Ramos (cell line): ENCODE data around the gene ALG1L2.
"Not testable (repeated sequence)": the region's sequence is repeated elsewhere in the genome, so short reads cannot be mapped to it uniquely, and the experiment has no call there.

Source experiments
- in situ Hi-C: fragments of 300-500 bp; cut with MboI; formaldehyde crosslinking; loops from one replicate; pipeline ENCODE4 v1.14.3; 2022; ENCODE audit warnings: low sequenced_read_pairs; ENCODE audit not compliant: unreplicated experiment

Gene ALG1L2

DNA sequence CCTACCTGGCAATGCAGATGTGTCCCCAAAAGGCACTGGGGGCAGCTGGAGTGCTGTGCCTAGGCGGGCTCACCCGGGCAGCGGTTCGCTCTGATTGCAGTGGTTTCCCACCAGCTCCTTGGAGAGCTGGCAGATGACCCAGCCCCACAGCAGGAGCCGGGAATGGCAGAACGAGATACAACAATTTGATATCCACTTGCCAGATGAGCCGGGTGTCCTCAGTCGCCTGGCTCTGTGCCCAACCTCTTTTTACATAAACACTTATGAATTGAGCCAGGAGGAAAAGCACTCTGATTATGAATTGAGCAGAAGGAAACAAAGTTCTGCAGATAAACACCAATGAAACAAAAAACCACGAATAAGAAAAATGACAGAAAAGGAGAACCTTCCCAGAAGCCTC lies 38.2 kb downstream of the ALG1L2 start:
- in situ Hi-C loops, result not testable (repeated sequence)

DNA sequence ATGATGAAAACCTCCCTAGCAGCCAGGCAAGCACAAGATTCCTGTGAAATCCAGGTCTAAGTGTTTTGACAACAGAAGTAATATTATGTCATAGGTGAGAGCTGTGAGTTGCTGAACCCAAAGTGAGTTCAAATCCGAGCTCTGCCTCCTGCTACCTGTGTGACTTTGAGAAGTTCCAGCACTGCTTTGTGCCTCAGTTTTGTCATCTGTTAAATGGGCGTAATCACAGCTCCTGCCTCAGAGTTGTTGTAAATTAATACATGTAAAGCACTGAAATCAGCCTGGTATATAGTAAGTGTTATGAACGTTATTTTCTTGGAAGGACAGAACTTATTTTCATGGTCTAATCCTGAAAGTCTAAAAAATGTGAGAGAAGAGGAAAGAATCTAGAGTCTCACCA lies 38.7 kb downstream of the ALG1L2 start:
- in situ Hi-C loops, result not testable (repeated sequence)

GRCh38 chr3:130122891-130123775 lies 41.5 kb downstream of the ALG1L2 start:
- in situ Hi-C loops, result not testable (repeated sequence)

GRCh38 chr3:130125406-130125805 lies 43.8 kb downstream of the ALG1L2 start:
- in situ Hi-C loops, result not testable (repeated sequence)

DNA sequence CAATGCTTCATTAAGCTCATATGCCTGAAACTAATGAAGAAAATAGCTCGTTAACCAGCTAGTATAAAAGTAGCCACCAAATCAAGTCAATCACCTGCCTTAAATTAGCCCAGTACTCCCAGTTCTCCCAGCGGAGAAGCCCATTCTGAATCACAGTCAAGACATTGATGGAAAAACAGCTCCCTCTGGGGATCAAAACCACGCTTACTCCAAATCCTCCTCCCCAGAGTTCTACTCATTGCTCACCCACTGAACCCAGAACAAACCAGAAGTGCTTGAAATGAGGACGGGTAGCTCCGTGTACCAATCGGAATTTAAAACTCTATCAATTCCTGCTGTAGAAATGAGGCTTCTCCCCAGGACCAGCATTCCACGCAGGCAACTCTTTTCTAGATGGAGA lies 54.7 kb downstream of the ALG1L2 start:
- in situ Hi-C loops, result not testable (repeated sequence)

GRCh38 chr3:130137685-130138084 lies 56.1 kb downstream of the ALG1L2 start:
- in situ Hi-C loops, result not testable (repeated sequence)

GRCh38 chr3:130138992-130139391 lies 57.4 kb downstream of the ALG1L2 start:
- in situ Hi-C loops, result not testable (repeated sequence)

GRCh38 chr3:130140756-130141155 lies 59.1 kb downstream of the ALG1L2 start:
- in situ Hi-C loops, result not testable (repeated sequence)

DNA sequence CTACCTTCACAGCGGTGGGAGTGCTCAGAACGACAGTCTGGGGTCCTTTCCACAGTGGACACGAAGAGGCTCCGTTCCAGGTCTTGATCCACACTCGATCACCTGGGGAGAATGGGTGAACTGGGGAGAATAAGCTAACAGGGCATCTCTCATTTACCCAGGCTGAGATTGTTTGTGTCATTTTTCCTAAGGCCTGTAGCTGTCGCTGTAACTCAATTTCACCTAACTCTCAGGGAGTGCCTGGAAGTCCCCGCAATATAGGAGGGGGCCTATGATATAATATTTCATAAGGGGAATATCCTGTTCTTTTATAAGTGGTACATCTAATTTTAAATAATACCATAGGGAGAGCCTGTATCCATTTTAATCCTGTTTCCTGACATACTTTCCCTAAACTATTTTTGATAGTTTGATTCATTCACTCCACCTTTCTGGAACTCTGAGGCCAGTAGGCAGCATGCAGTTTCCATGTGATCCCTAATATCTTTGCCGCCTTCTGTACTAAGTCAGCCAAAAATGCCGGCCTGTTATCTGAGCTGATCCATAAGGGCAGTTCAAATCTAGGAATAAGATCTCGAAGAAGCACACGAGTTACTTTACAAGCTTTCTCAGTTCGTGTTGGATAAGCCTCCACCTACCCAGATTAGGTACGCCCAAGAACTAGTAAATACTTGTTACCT lies 62.2 kb downstream of the ALG1L2 start:
- in situ Hi-C loops, result not testable (repeated sequence)

GRCh38 chr3:130144328-130144650 lies 62.7 kb downstream of the ALG1L2 start:
- in situ Hi-C loops, result not testable (repeated sequence)

DNA sequence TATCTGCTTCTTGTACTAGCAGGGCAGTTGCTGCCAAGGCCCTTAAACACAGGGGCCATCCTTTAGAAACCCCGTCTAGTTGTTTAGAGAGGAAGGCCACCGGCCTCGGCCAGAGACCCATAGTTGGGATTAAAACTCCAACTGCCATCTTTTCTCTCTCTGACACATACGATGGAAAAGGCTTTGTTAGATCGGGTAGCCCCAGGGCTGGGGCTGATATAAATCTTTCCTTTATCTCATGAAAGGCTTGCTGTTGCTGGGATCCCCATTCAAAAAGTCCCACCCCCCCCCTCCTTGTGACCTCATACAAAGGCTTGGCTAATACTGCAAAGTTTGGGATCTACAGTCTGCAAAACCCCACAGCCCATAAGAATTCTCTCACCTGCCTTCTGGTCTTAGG lies 63.8 kb downstream of the ALG1L2 start:
- in situ Hi-C loops, result not testable (repeated sequence)

GRCh38 chr3:130146465-130146864 lies 64.8 kb downstream of the ALG1L2 start:
- in situ Hi-C loops, result not testable (repeated sequence)
